ENCODE measurements around the gene IL12RB2.

DNA sequence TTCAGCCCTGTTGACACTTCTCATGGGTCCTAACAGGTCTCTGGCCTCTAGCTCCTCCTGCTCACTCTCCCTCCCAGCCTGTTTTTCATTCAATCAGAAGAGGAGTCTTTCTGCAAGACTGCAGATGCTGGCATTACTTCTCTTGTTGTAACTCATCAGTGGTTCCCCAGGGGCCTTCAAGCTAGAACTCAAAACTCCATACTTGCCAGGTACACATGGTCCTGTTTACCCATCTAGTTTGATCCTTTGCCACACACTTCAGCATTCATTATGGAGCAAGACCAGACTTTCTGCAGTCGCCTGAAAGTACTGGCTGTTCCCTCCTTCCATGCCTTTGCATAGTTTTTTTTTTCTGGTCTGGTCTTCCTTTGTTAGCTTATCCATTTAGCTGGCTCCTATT lies 74.6 kb downstream of the IL12RB2 start:
- TF ChIP-seq, protein P1, sequence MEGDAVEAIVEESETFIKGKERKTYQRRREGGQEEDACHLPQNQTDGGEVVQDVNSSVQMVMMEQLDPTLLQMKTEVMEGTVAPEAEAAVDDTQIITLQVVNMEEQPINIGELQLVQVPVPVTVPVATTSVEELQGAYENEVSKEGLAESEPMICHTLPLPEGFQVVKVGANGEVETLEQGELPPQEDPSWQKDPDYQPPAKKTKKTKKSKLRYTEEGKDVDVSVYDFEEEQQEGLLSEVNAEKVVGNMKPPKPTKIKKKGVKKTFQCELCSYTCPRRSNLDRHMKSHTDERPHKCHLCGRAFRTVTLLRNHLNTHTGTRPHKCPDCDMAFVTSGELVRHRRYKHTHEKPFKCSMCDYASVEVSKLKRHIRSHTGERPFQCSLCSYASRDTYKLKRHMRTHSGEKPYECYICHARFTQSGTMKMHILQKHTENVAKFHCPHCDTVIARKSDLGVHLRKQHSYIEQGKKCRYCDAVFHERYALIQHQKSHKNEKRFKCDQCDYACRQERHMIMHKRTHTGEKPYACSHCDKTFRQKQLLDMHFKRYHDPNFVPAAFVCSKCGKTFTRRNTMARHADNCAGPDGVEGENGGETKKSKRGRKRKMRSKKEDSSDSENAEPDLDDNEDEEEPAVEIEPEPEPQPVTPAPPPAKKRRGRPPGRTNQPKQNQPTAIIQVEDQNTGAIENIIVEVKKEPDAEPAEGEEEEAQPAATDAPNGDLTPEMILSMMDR (conservative IDR thresholded peaks at IDR 0.05; ENCODE audit: low read depth, low read length), result no peak
- TF ChIP-seq EZH2phosphoT487 (IDR thresholded peaks at IDR 0.05; ENCODE audit: borderline replicate concordance, low read length), result no peak
